ENCODE measurements around the gene ZBTB4. TPM values are rescaled to one million over a fixed set of nuclear protein-coding genes. Genes with fewer than 3 reads are reported as not detected.

The ZBTB4 gene, protein sequence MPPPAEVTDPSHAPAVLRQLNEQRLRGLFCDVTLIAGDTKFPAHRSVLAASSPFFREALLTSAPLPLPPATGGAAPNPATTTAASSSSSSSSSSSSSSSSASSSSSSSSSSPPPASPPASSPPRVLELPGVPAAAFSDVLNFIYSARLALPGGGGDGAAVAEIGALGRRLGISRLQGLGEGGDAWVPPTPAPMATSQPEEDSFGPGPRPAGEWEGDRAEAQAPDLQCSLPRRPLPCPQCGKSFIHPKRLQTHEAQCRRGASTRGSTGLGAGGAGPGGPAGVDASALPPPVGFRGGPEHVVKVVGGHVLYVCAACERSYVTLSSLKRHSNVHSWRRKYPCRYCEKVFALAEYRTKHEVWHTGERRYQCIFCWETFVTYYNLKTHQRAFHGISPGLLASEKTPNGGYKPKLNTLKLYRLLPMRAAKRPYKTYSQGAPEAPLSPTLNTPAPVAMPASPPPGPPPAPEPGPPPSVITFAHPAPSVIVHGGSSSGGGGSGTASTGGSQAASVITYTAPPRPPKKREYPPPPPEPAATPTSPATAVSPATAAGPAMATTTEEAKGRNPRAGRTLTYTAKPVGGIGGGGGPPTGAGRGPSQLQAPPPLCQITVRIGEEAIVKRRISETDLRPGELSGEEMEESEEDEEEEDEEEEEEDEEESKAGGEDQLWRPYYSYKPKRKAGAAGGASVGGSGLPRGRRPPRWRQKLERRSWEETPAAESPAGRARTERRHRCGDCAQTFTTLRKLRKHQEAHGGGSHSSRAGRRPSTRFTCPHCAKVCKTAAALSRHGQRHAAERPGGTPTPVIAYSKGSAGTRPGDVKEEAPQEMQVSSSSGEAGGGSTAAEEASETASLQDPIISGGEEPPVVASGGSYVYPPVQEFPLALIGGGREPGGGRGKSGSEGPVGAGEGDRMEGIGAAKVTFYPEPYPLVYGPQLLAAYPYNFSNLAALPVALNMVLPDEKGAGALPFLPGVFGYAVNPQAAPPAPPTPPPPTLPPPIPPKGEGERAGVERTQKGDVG
- 37.4 and 45.5 TPM in 2 replicates for total RNA-seq (ENCODE audit: low replicate concordance)

GRCh38 chr17:7479213-7480088, at the start of gene ZBTB4:
Gene ZBTB4 (minus strand): TSS chr17:7479631. CDS start chr17:7466801, 12,830 bp downstream.
- TF ChIP-seq CTCF (IDR thresholded peaks at IDR 0.05; ENCODE audit: insufficient read depth, low read length), result no peak
- H3K4me3 ChIP-seq (ENCODE audit: low read depth, low read length), result peak within 1 kb of the TSS; percentile 87
- no peak for DNase-seq (ENCODE audit: low read depth)

DNA sequence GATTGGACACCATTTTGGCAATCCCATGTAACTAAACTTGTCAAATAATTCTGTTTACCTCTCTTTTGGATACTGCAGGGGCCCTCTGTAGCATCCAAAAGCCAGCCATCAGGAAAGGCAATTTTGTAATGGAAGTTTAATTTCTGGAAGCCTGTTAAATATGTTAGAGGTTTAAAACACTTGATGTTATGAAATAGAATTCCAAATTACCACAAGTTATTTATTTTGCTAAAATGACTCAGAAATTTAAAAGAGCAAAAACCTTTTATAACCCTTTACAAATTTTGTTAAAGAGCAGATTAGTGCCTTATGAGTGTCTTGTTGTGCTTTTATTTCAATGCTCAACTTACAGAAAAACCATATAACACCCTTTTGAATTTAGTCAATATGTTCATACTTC, 49.4 kb upstream of the ZBTB4 start:
- no peak for TF ChIP-seq CTCF (IDR thresholded peaks at IDR 0.05; ENCODE audit: insufficient read depth, low read length)
- H3K4me3 ChIP-seq (ENCODE audit: low read depth, low read length), result no peak overlapping the region
- DNase-seq (ENCODE audit: low read depth), result no peak

- H3K4me3 ChIP-seq (ENCODE audit: low read depth, low read length), result no peak overlapping the region
- TF ChIP-seq CTCF (IDR thresholded peaks at IDR 0.05; ENCODE audit: insufficient read depth, low read length), result peak; percentile 51
- peak; percentile 22 for DNase-seq (ENCODE audit: low read depth)
Observed at GRCh38 chr17:7523033-7523432, 43.6 kb upstream of the ZBTB4 start.

- no peak overlapping the region for H3K4me3 ChIP-seq (ENCODE audit: low read depth, low read length)
- TF ChIP-seq CTCF (IDR thresholded peaks at IDR 0.05; ENCODE audit: insufficient read depth, low read length), result no peak
- DNase-seq (ENCODE audit: low read depth), result no peak
Observed at GRCh38 chr17:7515911-7516610, 36.6 kb upstream of the ZBTB4 start.

- no peak for DNase-seq (ENCODE audit: low read depth)
- TF ChIP-seq CTCF (IDR thresholded peaks at IDR 0.05; ENCODE audit: insufficient read depth, low read length), result no peak
- no peak overlapping the region for H3K4me3 ChIP-seq (ENCODE audit: low read depth, low read length)
Observed at GRCh38 chr17:7513850-7514419, 34.5 kb upstream of the ZBTB4 start.

Data from fibroblast of the aortic adventitia (primary cell).